GM12878 (cell line): ENCODE measurements around the gene SSH2. TPM values are rescaled to one million over a fixed set of nuclear protein-coding genes. Genes with fewer than 3 reads are reported as not detected.

Source experiments
- GATAD2B ChIP-seq: fragments of 450-650 bp; conservative IDR thresholded peaks from 2 replicates; pipeline ENCODE4 v1.6.1; 2017; ENCODE audit warnings: low read depth, mild to moderate bottlenecking, moderate library complexity
- IKZF1 ChIP-seq: fragments of 450-650 bp; conservative IDR thresholded peaks from 2 replicates; pipeline ENCODE4 v1.6.1; 2017; ENCODE audit warnings: antibody characterized with exemption, mild to moderate bottlenecking
- IRF5 ChIP-seq: fragments of 450-650 bp; IDR thresholded peaks from 2 replicates; pipeline ENCODE4 v1.6.1; 2017; ENCODE audit warnings: borderline replicate concordance
- LARP7 ChIP-seq: fragments of 450-650 bp; IDR thresholded peaks from 2 replicates; pipeline ENCODE4 v1.6.1; 2017; ENCODE audit warnings: mild to moderate bottlenecking
- MEF2A ChIP-seq: IDR thresholded peaks from 2 replicates; pipeline ENCODE4 v1.6.1; 2011; ENCODE audit warnings: low read depth, mild to moderate bottlenecking, low read length, moderate library complexity; ENCODE audit not compliant: insufficient read depth
- NR2F1 ChIP-seq: fragments of 450-650 bp; conservative IDR thresholded peaks from 2 replicates; pipeline ENCODE4 v1.6.1; 2017; ENCODE audit warnings: mild to moderate bottlenecking
- NRF1 ChIP-seq: conservative IDR thresholded peaks from 2 replicates; pipeline ENCODE4 v1.6.1; 2011; ENCODE audit warnings: mild to moderate bottlenecking, low read depth, low read length, improper control_type of control experiment
- PAX5 ChIP-seq: IDR thresholded peaks from 2 replicates; pipeline ENCODE4 v1.6.1; 2011; ENCODE audit warnings: low read depth, low read length, borderline replicate concordance
- PKNOX1 ChIP-seq: fragments of 450-650 bp; IDR thresholded peaks from 2 replicates; pipeline ENCODE4 v1.6.1; 2016; ENCODE audit warnings: mild to moderate bottlenecking
- RB1 ChIP-seq: fragments of 450-650 bp; formaldehyde crosslinking; IDR thresholded peaks from 2 replicates; pipeline ENCODE4 v1.6.1; 2017; ENCODE audit warnings: mild to moderate bottlenecking, borderline replicate concordance
- RELB ChIP-seq: fragments of 450-650 bp; IDR thresholded peaks from 2 replicates; pipeline ENCODE4 v1.6.1; 2017; ENCODE audit warnings: low read depth, mild to moderate bottlenecking, moderate library complexity
- SP1 ChIP-seq: IDR thresholded peaks from one replicate; pipeline ENCODE4 v1.6.1; 2011; ENCODE audit warnings: low read depth, low read length
- SPI1 ChIP-seq: IDR thresholded peaks from 2 replicates; pipeline ENCODE4 v1.6.1; 2011; ENCODE audit warnings: low read depth, mild to moderate bottlenecking, low read length, moderate library complexity, borderline replicate concordance; ENCODE audit not compliant: insufficient read depth
- SREBF2 ChIP-seq: IDR thresholded peaks from 2 replicates; pipeline ENCODE4 v1.6.1; 2012; ENCODE audit warnings: mild to moderate bottlenecking, low read length
- SUPT20H ChIP-seq: IDR thresholded peaks from 2 replicates; pipeline ENCODE4 v1.6.1; 2011; ENCODE audit warnings: low read depth, mild to moderate bottlenecking, low read length, moderate library complexity, borderline replicate concordance; ENCODE audit not compliant: control insufficient read depth
- WRNIP1 ChIP-seq: IDR thresholded peaks from 2 replicates; pipeline ENCODE4 v1.6.1; 2011; ENCODE audit warnings: low read depth, low read length, improper control_type of control experiment, borderline replicate concordance
- ZNF207 ChIP-seq: fragments of 450-650 bp; IDR thresholded peaks from 2 replicates; pipeline ENCODE4 v1.6.1; 2014; ENCODE audit warnings: antibody characterized with exemption, mild to moderate bottlenecking, borderline replicate concordance
- ZNF274 ChIP-seq: IDR thresholded peaks from one replicate; pipeline ENCODE4 v1.8.0; 2011; ENCODE audit not compliant: insufficient read length, insufficient read depth
- ZNF384 ChIP-seq: IDR thresholded peaks from 2 replicates; pipeline ENCODE4 v1.6.1; 2012; ENCODE audit warnings: low read depth, mild to moderate bottlenecking, low read length, improper control_type of control experiment, borderline replicate concordance
- ZNF687 ChIP-seq: fragments of 450-650 bp; IDR thresholded peaks from 2 replicates; pipeline ENCODE4 v1.6.1; 2017; ENCODE audit warnings: mild to moderate bottlenecking, moderate library complexity
- polyA plus RNA-seq, 11 experiments: library from polyadenylated mRNA; depleted of rRNA in 4 of 11; unstranded in 6 of 11; stranded (reverse) in 5 of 11; fragments of >200 nt; fragmentation: Nextera tagmentation in 4 of 11; fragmentation: Illumina TruSeq in 1 of 11; extraction: Ambion mirVana in 4 of 11; extraction: Trizol in 1 of 11; gene quantifications; 1 replicate in 1 of 11; 2 replicates in 10 of 11; pipeline versions ENCODE4 v1.2.1 to v1.2.3, GENCODE V29; 2011 to 2016; ENCODE audit warnings: inconsistent platforms in 2 of 11, missing spikeins in 2 of 11, low read depth in 1 of 11
- total RNA-seq, 4 experiments: library from RNA; depleted of rRNA in 3 of 4; stranded (reverse); fragments of >200 nt in 3 of 4; fragmentation: Illumina TruSeq in 1 of 4; extraction: Trizol in 1 of 4; gene quantifications; 2 replicates each; pipeline versions ENCODE4 v1.2.1 to v1.2.3, GENCODE V29; 2013 to 2021

SSH2 gene
- total and polyA plus RNA-seq, 10 of the 15 experiments (the other 5 are each of a cell fraction or from before 2014, with no cell fraction given) = 9.3 to 65.9 (median 34.0) TPM

- TF ChIP-seq ZNF687 = 0 out of 2 replicates have a peak, but pooled peaks have one; percentile 21
- TF ChIP-seq LARP7 = peak; percentile 78
- no peak for TF ChIP-seq SUPT20H
- TF ChIP-seq NRF1 = peak; percentile 62
- no peak; the same call in 1 of the 2 replicates for TF ChIP-seq IKZF1
- 0 out of 2 replicates have a peak, but pooled peaks have one; percentile 27 for TF ChIP-seq PAX5
- 0 out of 2 replicates have a peak, but pooled peaks have one; percentile 34 for TF ChIP-seq MEF2A
- TF ChIP-seq ZNF274 = no peak
- peak; percentile 45 for TF ChIP-seq SP1
- TF ChIP-seq ZNF384 = no peak
- TF ChIP-seq GATAD2B = peak; percentile 70
- TF ChIP-seq SPI1 = no peak
- TF ChIP-seq WRNIP1 = no peak
- TF ChIP-seq PKNOX1 = no peak
- TF ChIP-seq NR2F1 = peak; percentile 79
- peak; percentile 31; the same call in 1 of the 2 replicates for TF ChIP-seq RELB
- no peak for TF ChIP-seq IRF5
- 0 out of 2 replicates have a peak, but pooled peaks have one; percentile 33 for TF ChIP-seq ZNF207
- TF ChIP-seq RB1 = peak; percentile 60; the same call in 1 of the 2 replicates
- TF ChIP-seq SREBF2 = no peak
These were observed 340.3 kb downstream of the SSH2 start, which contains the start of gene GIT1 (continued) for GRCh38 chr17:29589524-29590410.
